Kidney (tissue), 14 donors: Measurements from ENCODE around the gene GARIN3. TPM values are rescaled to one million over a fixed set of nuclear protein-coding genes. Genes with fewer than 3 reads are reported as not detected.

Source experiments
- DNase-seq, 5 donors: peaks; one replicate each; pipeline ENCODE4 v3.0.0-alpha.2; 2013 to 2020
- FAIRE-seq: peaks from 2 replicates; lab custom pipeline; 2012; peaks lifted over from hg19 to GRCh38; lab: Jason Lieb, UNC
- H3K27ac ChIP-seq, 2 donors: one replicate each; pipeline ENCODE4 v1.7.0; 2013; ENCODE audit warnings: low read depth in 2 of 2, low read length in 2 of 2, inconsistent platforms in 1 of 2
- H3K27me3 ChIP-seq: one replicate; pipeline ENCODE4 v1.7.1; 2013; ENCODE audit warnings: low read length, inconsistent platforms; ENCODE audit not compliant: control insufficient read depth, insufficient read depth
- H3K36me3 ChIP-seq, 3 donors: one replicate each; pipeline versions ENCODE4 v1.7.0 to v1.7.1; 2013; ENCODE audit warnings: low read length in 3 of 3, control low read depth in 1 of 3, inconsistent platforms in 1 of 3; ENCODE audit not compliant: insufficient read depth in 3 of 3, control insufficient read depth in 2 of 3
- H3K4me1 ChIP-seq, 3 donors: one replicate each; pipeline versions ENCODE4 v1.7.0 to v1.7.1; 2013; ENCODE audit warnings: low read length in 3 of 3, inconsistent platforms in 1 of 3, low read depth in 1 of 3; ENCODE audit not compliant: control insufficient read depth in 2 of 3, insufficient read depth in 2 of 3
- H3K4me3 ChIP-seq, 3 donors: one replicate each; pipeline versions ENCODE4 v1.7.0 to v1.8.1; 2013; ENCODE audit warnings: low read length in 3 of 3, control low read depth in 1 of 3, inconsistent platforms in 1 of 3
- H3K9ac ChIP-seq, 3 donors: one replicate each; pipeline versions ENCODE4 v1.7.0 to v1.7.1; 2013; ENCODE audit warnings: low read length in 3 of 3, control low read depth in 1 of 3, inconsistent platforms in 1 of 3
- H3K9me3 ChIP-seq, 3 donors: one replicate each; pipeline versions ENCODE4 v1.7.0 to v1.7.1; 2013; ENCODE audit warnings: low read length in 3 of 3, control low read depth in 1 of 3, inconsistent platforms in 1 of 3; ENCODE audit not compliant: control insufficient read depth in 2 of 3, insufficient read depth in 1 of 3
- intact Hi-C: fragments of 100-400 bp; cut with DNase I; formaldehyde crosslinking; loops from one replicate; pipeline ENCODE4 v1.11.1; 2022
- polyA plus RNA-seq: library from polyadenylated mRNA; stranded (reverse); fragments of 350-450 nt; fragmentation: Illumina TruSeq; extraction: RNeasy Lipid Tissue Mini Kit (QIAGEN cat#74804); gene quantifications from one replicate; pipeline ENCODE4 v1.2.3, GENCODE V29; 2014; ENCODE audit warnings: low read depth, low replicate concordance; ENCODE audit not compliant: insufficient read depth
- total RNA-seq: library from RNA; stranded (reverse); fragmentation: NEBNext Ultra II Directional; extraction: Animal tissue kit (Norgen Biotek cat#: 25700); gene quantifications from one replicate; pipeline ENCODE4 v1.2.1, GENCODE V29; 2021
- TF ChIP-seq, protein P1 (sequence below): IDR thresholded peaks from 3 replicates; pipeline ENCODE4 v1.5.1; 2012; ENCODE audit warnings: mild to moderate bottlenecking, moderate library complexity, borderline replicate concordance; ENCODE audit not compliant: insufficient read depth; ENCODE audit errors: extremely low read depth
- donor health status: control.
- donor health status: control.
- donor health status: control.
- donor health status: control.
- donor health status: control.
- donor health status: DM: yes; HTN: yes; CAD: no.
- donor health status: Normal renal cell carcinoma (clear cell type).

Gene GARIN3
- total and polyA plus RNA-seq, 2 donors from 2014 or later = not detected

DNA sequence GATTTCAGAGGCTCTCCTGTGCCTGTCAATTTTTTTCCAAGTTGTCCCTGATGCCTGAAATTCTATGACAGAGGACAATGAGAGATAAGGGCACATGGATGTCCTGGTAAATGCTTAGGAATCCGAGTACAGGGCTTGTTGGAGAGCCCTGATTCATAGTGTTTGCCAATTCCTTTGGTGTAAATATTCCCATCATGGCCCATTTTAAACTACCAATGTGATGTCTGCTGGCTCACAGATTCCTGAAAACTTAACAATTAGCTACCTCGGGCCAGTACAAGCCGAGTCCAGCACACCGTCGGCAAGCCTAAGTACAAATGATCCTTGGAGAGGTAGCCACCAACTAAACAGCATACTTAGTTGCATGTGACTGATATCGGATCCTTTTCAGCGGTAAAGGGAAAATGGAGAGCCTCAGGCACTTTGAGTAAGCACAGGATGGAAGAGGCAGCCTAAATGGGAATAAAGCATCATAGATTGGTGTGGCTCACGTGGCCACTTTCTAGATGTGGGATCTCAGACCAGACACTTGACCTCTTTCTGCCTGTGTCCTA, 18.1 kb upstream of the GARIN3 start:
- intact Hi-C loops = no loop called here
- H3K27me3 ChIP-seq = no peaks in the 10 kb centered on the region
- DNase-seq (no peak), FAIRE-seq (no peak)
- H3K9ac ChIP-seq = no peak overlapping the region
- no peaks in the 10 kb centered on the region for H3K4me1 ChIP-seq
- TF ChIP-seq, protein P1, sequence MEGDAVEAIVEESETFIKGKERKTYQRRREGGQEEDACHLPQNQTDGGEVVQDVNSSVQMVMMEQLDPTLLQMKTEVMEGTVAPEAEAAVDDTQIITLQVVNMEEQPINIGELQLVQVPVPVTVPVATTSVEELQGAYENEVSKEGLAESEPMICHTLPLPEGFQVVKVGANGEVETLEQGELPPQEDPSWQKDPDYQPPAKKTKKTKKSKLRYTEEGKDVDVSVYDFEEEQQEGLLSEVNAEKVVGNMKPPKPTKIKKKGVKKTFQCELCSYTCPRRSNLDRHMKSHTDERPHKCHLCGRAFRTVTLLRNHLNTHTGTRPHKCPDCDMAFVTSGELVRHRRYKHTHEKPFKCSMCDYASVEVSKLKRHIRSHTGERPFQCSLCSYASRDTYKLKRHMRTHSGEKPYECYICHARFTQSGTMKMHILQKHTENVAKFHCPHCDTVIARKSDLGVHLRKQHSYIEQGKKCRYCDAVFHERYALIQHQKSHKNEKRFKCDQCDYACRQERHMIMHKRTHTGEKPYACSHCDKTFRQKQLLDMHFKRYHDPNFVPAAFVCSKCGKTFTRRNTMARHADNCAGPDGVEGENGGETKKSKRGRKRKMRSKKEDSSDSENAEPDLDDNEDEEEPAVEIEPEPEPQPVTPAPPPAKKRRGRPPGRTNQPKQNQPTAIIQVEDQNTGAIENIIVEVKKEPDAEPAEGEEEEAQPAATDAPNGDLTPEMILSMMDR = no peak
- H3K4me3 ChIP-seq = no peak overlapping the region
- H3K36me3 ChIP-seq = no peaks in the 10 kb centered on the region
- H3K27ac ChIP-seq = no peak overlapping the region
- H3K9me3 ChIP-seq = no peaks in the 10 kb centered on the region

DNA sequence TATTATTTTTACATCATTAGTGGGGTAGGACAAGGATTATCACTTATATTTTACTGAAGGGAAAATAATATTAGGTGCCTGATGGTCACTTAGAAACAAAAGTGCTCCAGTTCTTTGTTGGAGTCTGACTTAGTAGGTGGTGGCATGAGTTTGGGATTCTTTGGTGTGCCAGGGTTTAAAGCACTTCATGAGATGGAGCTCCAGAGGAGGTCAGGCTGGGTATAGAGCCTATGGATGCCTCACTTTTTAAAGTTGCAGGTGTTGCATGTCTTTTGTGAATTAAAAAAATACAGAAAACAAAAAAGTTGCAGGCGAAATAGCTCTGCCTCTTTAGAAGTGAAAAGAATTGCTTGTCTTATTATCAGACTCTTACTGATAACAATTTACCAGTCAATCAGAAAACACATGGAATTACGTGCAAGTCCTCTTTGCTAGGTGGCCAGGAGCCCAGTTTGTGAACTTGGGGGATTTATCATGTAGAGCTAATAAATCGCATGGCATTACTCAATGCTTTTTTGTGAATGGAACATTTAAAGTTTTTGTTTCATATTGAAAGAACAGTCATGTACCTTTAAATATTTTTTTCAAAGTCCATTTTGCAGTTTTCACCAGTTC, 16.2 kb upstream of the GARIN3 start:
- intact Hi-C loops = no loop called here
- TF ChIP-seq, protein P1 = no peak
- Histone ChIP-seq H3K4me3 (no peak overlapping the region), H3K9ac (no peak overlapping the region), H3K27me3 (no peaks in the 10 kb centered on the region), H3K9me3 (no peaks in the 10 kb centered on the region), H3K36me3 (no peaks in the 10 kb centered on the region), H3K4me1 (no peaks in the 10 kb centered on the region), H3K27ac (no peak overlapping the region)
- FAIRE-seq (no peak), DNase-seq (no peak)

DNA sequence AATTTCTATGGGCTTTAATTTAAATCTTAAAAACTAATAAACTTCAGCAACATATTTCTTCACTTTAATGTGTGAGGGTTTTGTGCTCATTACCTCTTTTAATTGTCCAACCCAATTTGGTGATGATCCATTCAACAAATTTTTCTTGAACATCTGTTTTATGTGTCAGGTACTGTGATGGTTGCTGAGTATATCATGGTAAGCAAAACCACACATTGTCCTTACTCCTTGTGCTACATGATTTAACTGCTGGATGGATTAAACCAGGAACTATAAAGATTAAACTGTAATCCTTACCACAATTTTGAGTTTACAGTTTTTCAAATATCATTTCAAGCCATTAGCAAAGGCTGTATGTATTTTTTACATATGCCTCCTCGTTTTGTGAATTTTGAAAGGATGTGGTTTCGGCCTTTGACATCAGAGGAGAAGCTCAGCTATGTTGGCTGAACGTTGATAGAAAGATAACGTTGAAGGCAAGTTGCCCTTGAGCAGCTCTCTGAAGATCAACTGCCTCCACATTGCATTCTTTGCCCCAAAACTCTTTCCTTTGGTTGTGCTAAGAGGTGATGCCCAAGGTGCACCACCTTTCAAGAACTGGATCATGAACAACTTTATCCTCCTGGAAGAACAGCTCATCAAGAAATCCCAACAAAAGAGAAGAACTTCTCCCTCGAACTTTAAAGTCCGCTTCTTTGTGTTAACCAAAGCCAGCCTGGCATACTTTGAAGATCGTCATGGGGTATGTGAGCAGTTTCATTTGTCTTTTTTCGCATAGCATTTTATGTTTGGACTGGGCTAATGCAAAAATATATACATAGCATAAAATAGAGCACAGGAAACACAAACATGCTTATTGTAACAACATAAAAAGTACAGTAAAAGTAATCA, 14.6 kb upstream of the GARIN3 start, which contains the start of gene ITK:
Gene ITK (plus strand): TSS at position 467 of the 891 bp plus-strand sequence. CDS start 138 bp downstream, at position 605.
- intact Hi-C loops = no loop called here

More for the DNA sequence above, 14.6 kb upstream of the GARIN3 start, which contains the start of gene ITK:
- DNase-seq (no peak), FAIRE-seq (no peak)
- H3K4me1 ChIP-seq = no peaks in the 10 kb centered on the region
- TF ChIP-seq, protein P1 = no peak
- H3K36me3 ChIP-seq = no peaks in the 10 kb centered on the region
- H3K9me3 ChIP-seq = no peaks in the 10 kb centered on the region
- no peak within 1 kb of the TSS for H3K27ac ChIP-seq
- H3K27me3 ChIP-seq = no peaks in the 10 kb centered on the region
- no peak within 1 kb of the TSS for H3K4me3 ChIP-seq
- no peak within 1 kb of the TSS for H3K9ac ChIP-seq
